Measurements from ENCODE around the gene TTC28.

TTC28 gene

DNA sequence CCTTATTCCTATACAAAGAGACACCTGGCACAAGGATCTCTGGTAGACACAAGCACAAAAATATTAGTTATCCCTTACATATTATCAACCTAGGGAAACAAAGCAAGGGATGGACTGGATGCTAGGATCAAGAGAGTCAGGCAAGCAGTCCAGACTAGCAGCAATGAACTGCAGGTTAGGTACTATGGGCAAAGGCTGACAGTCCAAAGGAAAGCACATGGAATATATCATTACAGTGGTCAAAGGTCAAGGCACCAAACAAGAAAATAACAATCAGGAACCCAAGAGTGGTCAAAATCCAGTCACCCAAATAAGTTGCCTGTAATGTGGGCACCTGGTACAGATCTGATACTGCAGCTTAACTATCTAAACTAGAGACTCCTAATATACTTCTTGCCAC is 77.7 kb downstream of the TTC28 start:
- peaks cover 15% of the 10 kb centered on the region for H3K27me3 Mint-ChIP-seq
- no peak overlapping the region for H3K27ac Mint-ChIP-seq

DNA sequence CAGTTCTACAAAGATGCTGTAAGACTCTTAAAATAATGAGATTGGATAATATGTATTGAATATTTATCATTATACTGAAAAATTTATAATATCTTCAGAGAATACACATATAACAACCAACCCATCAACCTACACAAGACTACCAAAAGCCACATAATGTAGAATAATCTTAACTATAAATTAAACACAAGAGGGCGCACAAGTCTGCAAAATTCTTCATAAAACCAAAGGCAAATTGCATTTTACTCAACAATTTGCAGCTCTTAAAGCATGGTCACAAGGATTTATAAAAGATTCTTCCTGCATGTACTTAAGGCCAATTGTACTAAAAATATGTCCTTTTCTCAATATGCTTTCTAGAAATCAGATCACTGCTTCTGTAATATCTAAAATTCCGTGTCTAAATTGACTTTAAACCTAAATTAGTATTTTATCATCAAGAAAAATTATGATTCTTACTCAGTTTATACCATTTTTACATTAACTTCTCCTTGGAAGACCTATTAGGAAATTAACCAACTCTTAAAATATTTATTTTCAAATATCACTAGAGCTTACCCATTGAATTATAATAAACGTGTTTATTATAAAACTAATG is 79.0 kb downstream of the TTC28 start:
- ATAC-seq (no peak), DNase-seq (no peak)

More for the DNA sequence above, 77.7 kb downstream of the TTC28 start:
- no peaks in the 10 kb centered on the region for H3K9me3 Mint-ChIP-seq
- no peak for ATAC-seq
- H3K4me1 Mint-ChIP-seq, result no peaks in the 10 kb centered on the region
- H3K4me3 Mint-ChIP-seq, result no peak overlapping the region
- H3K36me3 Mint-ChIP-seq (ENCODE audit: low read depth), result no peaks in the 10 kb centered on the region
- no peak for DNase-seq

DNA sequence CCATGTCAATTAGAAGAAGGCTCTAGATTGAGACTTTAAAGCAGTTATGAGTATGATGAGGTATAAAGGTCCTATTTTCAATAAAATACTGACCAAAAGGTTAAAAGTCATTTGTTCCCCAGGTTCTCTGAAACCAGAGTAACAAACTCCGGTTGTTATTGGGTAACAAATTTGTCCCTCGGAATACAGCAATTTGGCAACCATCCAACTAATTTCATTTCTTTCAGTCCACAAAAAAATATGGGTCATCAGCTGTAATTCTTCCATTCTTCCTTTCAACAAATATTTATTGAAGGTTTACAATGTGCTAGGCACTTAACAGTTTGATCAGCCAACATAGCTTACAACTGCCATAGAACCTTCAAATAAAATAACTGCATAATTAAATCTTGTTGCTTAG is 79.9 kb downstream of the TTC28 start:
- H3K27ac Mint-ChIP-seq, result no peak overlapping the region
- no peak overlapping the region for H3K4me3 Mint-ChIP-seq

More for the DNA sequence above, 79.0 kb downstream of the TTC28 start:
- no peaks in the 10 kb centered on the region for H3K36me3 Mint-ChIP-seq (ENCODE audit: low read depth)
- H3K27ac Mint-ChIP-seq, result no peak overlapping the region
- H3K4me1 Mint-ChIP-seq, result no peaks in the 10 kb centered on the region
- no peak overlapping the region for H3K4me3 Mint-ChIP-seq
- H3K9me3 Mint-ChIP-seq, result no peaks in the 10 kb centered on the region
- H3K27me3 Mint-ChIP-seq, result peaks cover 13% of the 10 kb centered on the region

DNA sequence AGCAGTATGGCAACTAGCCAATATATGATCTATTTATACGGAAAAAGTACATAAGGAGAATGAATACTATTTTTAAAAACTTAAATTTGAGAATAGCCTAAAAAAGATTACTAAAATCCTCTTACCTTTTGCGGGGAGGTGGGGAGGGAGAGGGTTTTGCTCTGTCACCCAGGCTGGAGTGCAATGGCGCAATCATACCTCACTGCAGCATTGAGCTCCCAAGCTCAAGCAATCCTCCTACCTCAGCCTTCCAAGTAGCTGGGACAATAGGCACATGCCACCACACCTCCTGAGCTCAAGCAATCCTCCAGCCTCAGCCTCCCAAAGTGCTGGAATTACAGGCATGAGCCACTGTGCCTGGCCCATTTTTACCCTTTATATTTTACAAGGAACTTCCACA is 82.0 kb downstream of the TTC28 start:
- Mint-ChIP-seq H3K4me1 (no peaks in the 10 kb centered on the region), H3K4me3 (no peak overlapping the region), H3K27ac (no peak overlapping the region), H3K36me3 (ENCODE audit: low read depth) (no peaks in the 10 kb centered on the region), H3K9me3 (no peaks in the 10 kb centered on the region), H3K27me3 (peaks cover 8% of the 10 kb centered on the region)
- ATAC-seq (no peak), DNase-seq (no peak)

More for the DNA sequence above, 79.9 kb downstream of the TTC28 start:
- Mint-ChIP-seq H3K27me3 (peaks cover 13% of the 10 kb centered on the region), H3K4me1 (no peaks in the 10 kb centered on the region), H3K9me3 (no peaks in the 10 kb centered on the region), H3K36me3 (ENCODE audit: low read depth) (no peaks in the 10 kb centered on the region)
- ATAC-seq, result no peak
- no peak for DNase-seq

DNA sequence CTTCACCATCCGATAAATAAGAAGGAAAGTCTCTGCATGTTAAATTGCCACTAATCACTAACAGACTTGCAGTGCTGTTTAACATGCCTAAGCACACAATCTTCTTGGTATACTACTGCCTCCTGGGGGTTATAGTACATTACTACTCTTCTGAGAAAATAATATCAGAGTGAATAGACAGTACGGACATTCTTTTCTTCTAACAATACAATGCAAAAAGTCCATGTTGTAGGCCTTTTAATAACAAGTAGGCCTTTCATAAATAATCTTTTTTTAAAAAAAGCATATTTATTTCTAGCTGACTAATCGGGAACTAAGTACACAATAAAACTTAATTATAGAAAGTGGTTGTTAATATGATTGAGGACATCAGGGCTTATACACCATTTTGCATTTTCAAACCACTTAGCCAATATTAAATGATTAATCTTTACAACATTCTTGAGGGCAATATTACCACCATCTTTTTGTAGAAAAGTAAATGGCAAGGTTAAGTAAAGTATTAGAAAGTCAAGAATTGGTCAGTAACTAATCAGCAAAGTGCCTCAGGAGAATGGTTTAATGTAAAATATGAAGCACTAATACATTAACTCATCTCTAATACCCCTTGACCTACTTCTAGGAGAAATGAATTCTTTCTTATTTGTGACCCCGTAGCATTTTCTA is 84.7 kb downstream of the TTC28 start:
- no peak for DNase-seq
- Mint-ChIP-seq H3K9me3 (no peaks in the 10 kb centered on the region), H3K36me3 (ENCODE audit: low read depth) (no peaks in the 10 kb centered on the region), H3K4me3 (no peak overlapping the region), H3K27me3 (peaks cover 5% of the 10 kb centered on the region), H3K4me1 (no peaks in the 10 kb centered on the region), H3K27ac (no peak overlapping the region)
- ATAC-seq, result peak; percentile 72

DNA sequence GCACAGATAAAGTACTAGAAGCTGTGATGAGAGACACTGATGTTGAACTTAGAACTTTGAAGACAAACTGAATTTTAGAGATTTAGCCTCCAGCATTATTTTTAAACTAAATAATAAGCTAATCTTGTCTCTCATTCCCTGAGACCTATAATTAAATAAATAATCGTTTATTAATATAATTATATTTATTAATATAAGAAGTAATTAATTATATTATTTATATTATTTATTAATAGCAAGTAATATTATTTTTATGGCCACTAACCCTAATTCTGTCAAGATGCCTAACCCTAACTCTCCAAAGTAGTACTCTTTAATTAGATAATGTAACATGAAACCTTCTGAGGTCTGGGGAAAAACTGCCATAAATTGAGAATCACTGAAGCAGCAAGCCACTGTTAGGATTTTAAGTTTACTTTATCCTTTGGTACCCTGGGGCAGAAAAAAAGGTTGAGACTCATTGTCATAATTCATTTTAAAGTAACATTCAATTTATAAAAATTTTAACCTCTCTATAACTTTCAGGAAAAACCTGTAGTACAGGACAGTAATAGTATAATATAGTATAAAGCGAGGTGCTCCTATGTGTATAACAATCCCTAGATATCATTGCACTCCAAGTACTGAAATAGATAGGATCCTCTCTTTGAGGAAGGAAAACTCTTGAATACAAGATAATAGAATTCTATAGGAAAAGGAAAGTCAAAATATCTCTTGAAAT is 85.4 kb downstream of the TTC28 start:
- Mint-ChIP-seq H3K4me1 (no peaks in the 10 kb centered on the region), H3K9me3 (no peaks in the 10 kb centered on the region), H3K27ac (no peak overlapping the region), H3K27me3 (peaks cover 5% of the 10 kb centered on the region), H3K36me3 (ENCODE audit: low read depth) (no peaks in the 10 kb centered on the region), H3K4me3 (no peak overlapping the region)
- ATAC-seq (no peak), DNase-seq (no peak)

DNA sequence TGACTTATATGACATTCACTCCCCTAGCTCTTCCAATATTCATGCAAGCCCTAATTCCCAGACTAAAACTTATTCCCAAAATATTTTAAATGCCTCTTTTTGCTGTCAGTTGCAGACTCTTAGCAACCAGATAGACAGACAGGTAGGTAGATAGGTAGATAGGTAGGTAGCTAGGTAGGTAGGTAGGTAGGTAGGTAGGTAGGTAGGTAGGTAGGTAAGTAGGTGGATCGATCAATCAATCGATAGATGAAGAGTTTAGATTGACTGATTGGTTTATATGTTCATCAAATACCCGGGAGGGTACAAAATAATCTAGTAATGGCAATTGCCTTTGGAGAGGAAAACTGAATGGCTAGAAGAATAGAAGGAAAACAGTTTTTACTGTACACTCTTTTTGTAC is 86.3 kb downstream of the TTC28 start:
- Mint-ChIP-seq H3K27me3 (peaks cover 5% of the 10 kb centered on the region), H3K4me1 (no peaks in the 10 kb centered on the region), H3K36me3 (ENCODE audit: low read depth) (no peaks in the 10 kb centered on the region), H3K27ac (no peak overlapping the region), H3K4me3 (no peak overlapping the region), H3K9me3 (no peaks in the 10 kb centered on the region)
- ATAC-seq (no peak), DNase-seq (no peak)

DNA sequence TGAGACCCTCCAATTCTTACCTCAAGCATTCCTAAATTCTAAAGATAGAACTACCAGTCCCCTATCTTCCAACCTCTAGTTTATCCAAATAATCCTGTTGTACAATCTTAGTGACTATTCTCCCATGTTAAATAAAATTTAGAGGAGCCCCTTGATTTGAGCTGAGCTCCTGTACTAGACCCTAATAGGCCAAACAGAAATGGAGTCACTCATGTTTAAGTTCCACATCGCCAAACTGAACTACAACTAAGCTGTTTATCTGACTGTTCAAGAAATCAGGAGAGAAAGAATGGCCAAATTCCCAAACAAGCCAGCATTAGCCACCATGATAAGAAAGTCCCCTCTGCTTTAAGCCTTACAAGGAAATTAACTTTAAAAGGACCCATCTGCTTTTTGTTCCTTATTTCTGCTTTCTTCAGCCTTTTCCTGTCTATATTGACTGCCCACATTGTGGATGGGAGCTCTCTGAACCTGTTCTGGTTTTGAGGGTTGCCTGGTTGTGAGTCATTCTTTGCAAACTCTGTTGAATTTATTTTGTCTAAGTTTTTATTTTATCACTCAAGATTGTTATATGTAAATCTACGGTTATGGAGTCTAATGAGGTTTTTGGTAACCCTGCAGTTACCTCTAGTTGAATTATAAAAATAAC is 90.4 kb downstream of the TTC28 start:
- ATAC-seq (no peak), DNase-seq (no peak)
- Mint-ChIP-seq H3K4me1 (no peaks in the 10 kb centered on the region), H3K27ac (no peak overlapping the region), H3K27me3 (peaks cover 4% of the 10 kb centered on the region), H3K4me3 (no peak overlapping the region), H3K9me3 (no peaks in the 10 kb centered on the region), H3K36me3 (ENCODE audit: low read depth) (no peaks in the 10 kb centered on the region)

DNA sequence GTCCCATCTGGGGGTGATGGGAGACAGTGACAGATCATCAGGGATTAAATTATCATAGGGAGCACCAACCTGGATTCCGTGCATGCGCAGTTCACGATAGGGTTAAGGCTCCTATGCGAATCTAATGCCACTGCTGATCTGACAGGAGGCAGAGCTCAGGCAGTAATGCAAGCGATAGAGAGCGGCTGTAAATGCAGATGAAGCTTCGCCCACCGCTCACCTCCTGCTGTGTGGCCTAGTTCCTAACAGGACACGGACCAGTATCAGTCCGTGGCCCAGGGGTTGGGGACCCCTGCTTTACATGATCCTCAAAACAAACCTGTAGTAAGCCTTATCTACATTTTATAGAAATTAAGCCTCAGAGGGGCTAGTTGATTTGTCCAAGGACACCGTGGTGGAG is 94.3 kb downstream of the TTC28 start:
- Mint-ChIP-seq H3K27me3 (peaks cover 7% of the 10 kb centered on the region), H3K36me3 (ENCODE audit: low read depth) (no peaks in the 10 kb centered on the region), H3K4me3 (no peak overlapping the region), H3K27ac (no peak overlapping the region), H3K9me3 (no peaks in the 10 kb centered on the region), H3K4me1 (no peaks in the 10 kb centered on the region)
- ATAC-seq (no peak), DNase-seq (no peak)

DNA sequence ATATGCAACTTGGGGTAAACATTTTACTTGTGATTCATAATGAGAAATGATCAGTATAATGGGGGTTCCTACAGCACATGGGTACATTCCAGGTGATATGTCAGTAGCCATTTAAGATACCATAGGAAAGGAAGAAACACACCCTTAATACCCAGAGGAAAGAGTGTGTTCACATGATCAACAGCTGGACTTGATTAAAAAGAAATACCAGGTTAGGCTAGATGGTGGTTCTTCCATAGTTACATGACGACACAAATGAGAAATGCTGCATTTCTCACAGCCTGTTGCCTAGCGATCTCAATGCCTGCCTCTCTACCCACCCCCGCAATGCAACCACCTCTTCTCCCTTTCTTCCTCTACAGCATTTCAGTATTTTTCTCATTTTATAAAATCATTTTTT is 96.8 kb downstream of the TTC28 start:
- H3K4me3 Mint-ChIP-seq, result no peak overlapping the region
- H3K27me3 Mint-ChIP-seq, result peaks cover 13% of the 10 kb centered on the region
- H3K4me1 Mint-ChIP-seq, result no peaks in the 10 kb centered on the region
- ATAC-seq (no peak), DNase-seq (no peak)
- no peaks in the 10 kb centered on the region for H3K9me3 Mint-ChIP-seq
- H3K27ac Mint-ChIP-seq, result no peak overlapping the region
- H3K36me3 Mint-ChIP-seq (ENCODE audit: low read depth), result no peaks in the 10 kb centered on the region

DNA sequence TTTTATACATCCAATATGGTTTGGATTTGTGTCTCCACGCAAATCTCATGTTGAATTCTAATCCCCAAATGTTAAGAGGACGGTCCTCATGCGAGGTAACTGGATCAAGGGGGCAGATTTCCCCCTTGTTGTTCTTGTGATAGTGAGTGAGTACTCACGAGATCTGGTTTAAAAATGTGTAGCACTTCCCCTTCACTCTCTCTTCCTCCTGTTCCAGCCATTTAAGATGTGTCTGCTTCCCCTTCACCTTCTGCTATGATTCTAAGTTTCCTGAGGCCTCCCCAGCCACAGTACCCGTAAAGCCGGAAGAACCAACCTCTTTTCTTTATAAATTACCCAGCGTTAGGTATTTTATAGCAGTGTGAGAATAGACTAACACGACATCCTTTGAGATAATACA is 98.6 kb downstream of the TTC28 start:
- ATAC-seq (no peak), DNase-seq (no peak)
- H3K27ac Mint-ChIP-seq, result no peak overlapping the region
- no peaks in the 10 kb centered on the region for H3K36me3 Mint-ChIP-seq (ENCODE audit: low read depth)
- H3K27me3 Mint-ChIP-seq, result peaks cover 18% of the 10 kb centered on the region
- no peak overlapping the region for H3K4me3 Mint-ChIP-seq
- H3K4me1 Mint-ChIP-seq, result no peaks in the 10 kb centered on the region
- no peaks in the 10 kb centered on the region for H3K9me3 Mint-ChIP-seq

DNA sequence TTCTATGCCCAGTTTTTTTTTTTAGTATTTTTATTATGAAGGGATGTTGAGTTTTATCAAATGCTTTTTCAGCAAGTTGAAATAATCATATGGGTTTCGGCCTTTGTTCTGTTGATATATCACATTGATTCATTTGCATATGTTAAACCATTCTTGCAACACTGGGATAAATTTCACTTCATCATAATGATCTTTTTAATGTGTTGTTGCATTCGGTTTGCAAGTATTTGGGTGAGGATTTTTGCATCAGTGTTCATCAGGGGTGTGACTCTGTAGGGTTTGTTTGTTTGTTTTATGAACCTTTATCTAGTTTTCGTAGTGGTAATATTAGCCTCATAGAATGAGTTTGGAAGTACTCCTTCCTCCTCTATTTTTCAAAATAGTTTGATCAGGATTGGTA is 103.5 kb downstream of the TTC28 start:
- DNase-seq, result no peak
- Mint-ChIP-seq H3K27me3 (peaks cover 20% of the 10 kb centered on the region), H3K27ac (no peak overlapping the region), H3K9me3 (no peaks in the 10 kb centered on the region), H3K4me1 (no peaks in the 10 kb centered on the region), H3K36me3 (ENCODE audit: low read depth) (no peaks in the 10 kb centered on the region), H3K4me3 (no peak overlapping the region)
- no peak for ATAC-seq

DNA sequence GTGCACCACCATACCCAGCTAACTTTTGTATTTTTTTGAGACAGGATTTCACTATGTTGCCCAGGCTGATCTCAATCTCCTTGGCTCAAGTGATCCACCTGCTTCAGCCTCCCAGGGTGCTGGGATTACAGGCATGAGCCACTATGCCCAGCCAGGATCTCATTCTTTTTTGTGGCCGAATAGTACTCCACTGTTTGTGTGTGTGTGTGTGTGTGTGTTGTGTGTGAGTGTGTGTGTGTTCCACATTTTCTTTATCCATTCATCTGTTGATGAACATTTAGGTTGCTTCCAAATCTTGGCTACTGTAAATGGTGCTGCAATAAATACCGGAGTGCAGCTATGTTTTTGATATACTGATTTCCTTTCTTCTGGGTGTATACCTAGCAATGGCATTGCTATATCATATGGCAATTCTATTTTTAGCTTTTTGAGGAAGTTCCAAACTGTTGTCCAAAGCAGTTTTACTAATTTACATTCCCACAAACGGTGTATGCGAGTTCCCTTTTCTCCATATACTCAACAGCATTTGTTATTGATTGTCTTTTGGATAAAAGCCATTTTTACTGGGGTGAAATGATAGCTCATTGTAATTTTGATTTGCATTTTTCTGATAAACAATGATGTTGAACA is 105.4 kb downstream of the TTC28 start:
- ATAC-seq (no peak), DNase-seq (no peak)
- Mint-ChIP-seq H3K27ac (no peak overlapping the region), H3K4me3 (no peak overlapping the region), H3K27me3 (peaks cover 18% of the 10 kb centered on the region), H3K36me3 (ENCODE audit: low read depth) (no peaks in the 10 kb centered on the region), H3K9me3 (no peaks in the 10 kb centered on the region), H3K4me1 (no peaks in the 10 kb centered on the region)

DNA sequence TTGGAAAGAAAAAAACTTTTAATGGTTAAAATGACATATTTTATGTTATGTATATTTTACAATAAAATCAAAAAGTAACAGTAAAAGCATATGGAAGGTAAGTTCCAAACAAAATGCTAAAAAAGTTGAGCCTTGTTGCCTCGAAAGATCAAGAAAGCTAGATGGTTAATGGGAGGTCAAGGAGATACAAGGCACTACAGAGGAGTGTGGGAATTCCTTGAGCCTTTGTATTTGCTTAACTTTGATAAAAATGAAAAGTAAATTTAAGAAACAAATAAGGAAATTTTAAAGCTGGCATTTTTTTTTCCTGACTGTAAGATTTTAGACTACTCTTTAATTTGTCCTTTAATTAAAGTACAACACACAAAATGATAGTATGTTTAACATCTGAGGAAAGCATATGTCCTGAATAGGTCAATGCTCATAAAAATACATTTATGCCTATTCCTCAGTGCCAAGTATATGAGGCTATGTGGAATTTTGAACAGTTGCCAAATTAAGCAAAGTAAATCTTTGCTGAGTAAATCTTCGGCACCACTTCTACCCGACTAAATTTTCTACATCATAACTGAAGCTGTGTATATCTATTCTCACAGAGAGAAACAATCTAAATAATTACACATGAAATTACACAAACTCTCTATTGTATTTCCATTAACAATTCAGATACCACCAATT is 108.8 kb downstream of the TTC28 start:
- no peak overlapping the region for H3K4me3 Mint-ChIP-seq
- DNase-seq, result no peak
- H3K36me3 Mint-ChIP-seq (ENCODE audit: low read depth), result no peaks in the 10 kb centered on the region
- H3K27me3 Mint-ChIP-seq, result peaks cover 17% of the 10 kb centered on the region
- ATAC-seq, result no peak
- no peaks in the 10 kb centered on the region for H3K4me1 Mint-ChIP-seq
- H3K9me3 Mint-ChIP-seq, result no peaks in the 10 kb centered on the region
- no peak overlapping the region for H3K27ac Mint-ChIP-seq
